Stimulated activated CD8-positive, alpha-beta memory T cell treated with anti-CD3 and anti-CD28 coated beads, Interleukin-12 subunit alpha, Interleukin-12 subunit beta, amount 100 ng/mL, for 24 hours (primary cell): ENCODE measurements around the gene EPHA5.
"Not testable (repeated sequence)": the region's sequence is repeated elsewhere in the genome, so short reads cannot be mapped to it uniquely, and the experiment has no call there.

ENCODE experiments used
- DNase-seq: peaks from one replicate; pipeline ENCODE4 v3.0.0-alpha.2; 2020; ENCODE audit errors: extremely low read depth

EPHA5 gene

GRCh38 chr4:65370709-65371108, 299.6 kb downstream of the EPHA5 start:
- DNase-seq = no peak

GRCh38 chr4:65367306-65367705, 303.0 kb downstream of the EPHA5 start:
- no peak for DNase-seq

- DNase-seq = no peak
Observed at GRCh38 chr4:65358914-65359313, 311.4 kb downstream of the EPHA5 start.

GRCh38 chr4:65353098-65353497, 317.2 kb downstream of the EPHA5 start:
- DNase-seq = no peak

GRCh38 chr4:65344278-65344825, 325.9 kb downstream of the EPHA5 start:
- DNase-seq = no peak

- no peak for DNase-seq
Observed at GRCh38 chr4:65343342-65343741, 326.9 kb downstream of the EPHA5 start.

- DNase-seq = no peak
Observed at GRCh38 chr4:65341557-65341956, 328.7 kb downstream of the EPHA5 start.

GRCh38 chr4:65340382-65341109, 329.7 kb downstream of the EPHA5 start:
- no peak for DNase-seq

- DNase-seq = no peak
Observed at GRCh38 chr4:65337371-65337770, 332.9 kb downstream of the EPHA5 start.

- no peak for DNase-seq
Observed at GRCh38 chr4:65336465-65336864, 333.8 kb downstream of the EPHA5 start.

- DNase-seq = no peak
Observed at GRCh38 chr4:65316534-65316933, 353.8 kb downstream of the EPHA5 start.

- DNase-seq = no peak
Observed at GRCh38 chr4:65311120-65311519, 359.2 kb downstream of the EPHA5 start.

- DNase-seq = no peak
Observed at GRCh38 chr4:65310586-65310985, 359.7 kb downstream of the EPHA5 start.

GRCh38 chr4:65308626-65309025, 361.7 kb downstream of the EPHA5 start:
- DNase-seq = not testable (repeated sequence)

- DNase-seq = no peak
Observed at GRCh38 chr4:65302145-65302544, 368.1 kb downstream of the EPHA5 start.

GRCh38 chr4:65296246-65296645, 374.0 kb downstream of the EPHA5 start:
- no peak for DNase-seq

GRCh38 chr4:65287071-65287470, 383.2 kb downstream of the EPHA5 start:
- DNase-seq = no peak
